IPS-20b (cell line): Measurements from ENCODE around the gene PRKCG.

Experiments used
- H3K27ac ChIP-seq: one replicate; pipeline ENCODE4 v1.5.1; 2013; ENCODE audit warnings: low read length
- H3K27me3 ChIP-seq: 2 replicates; pipeline ENCODE4 v1.6.1; 2013; ENCODE audit warnings: mild to moderate bottlenecking, low read length, inconsistent platforms; ENCODE audit not compliant: insufficient read depth
- H3K36me3 ChIP-seq: 2 replicates; pipeline ENCODE4 v1.6.1; 2013; ENCODE audit warnings: low read depth, mild to moderate bottlenecking, inconsistent platforms, low read length, moderate library complexity; ENCODE audit not compliant: insufficient read depth
- H3K4me1 ChIP-seq: 2 replicates; pipeline ENCODE4 v1.6.1; 2013; ENCODE audit warnings: mild to moderate bottlenecking, control low read depth, inconsistent platforms, low read length, moderate library complexity; ENCODE audit not compliant: insufficient read depth
- H3K4me3 ChIP-seq: 2 replicates; pipeline ENCODE4 v1.5.1; 2013; ENCODE audit warnings: mild to moderate bottlenecking, low read length, inconsistent platforms
- H3K9ac ChIP-seq: 2 replicates; pipeline ENCODE4 v1.6.1; 2013; ENCODE audit warnings: low read depth, mild to moderate bottlenecking, inconsistent platforms, low read length, moderate library complexity
- H3K9me3 ChIP-seq: 2 replicates; pipeline ENCODE4 v1.6.1; 2013; ENCODE audit warnings: mild to moderate bottlenecking, low read depth, low read length, inconsistent platforms; ENCODE audit not compliant: insufficient read depth

The PRKCG gene

GRCh38 chr19:53903055-53903680 lies 21.2 kb downstream of the PRKCG start:
- Histone ChIP-seq H3K36me3 (no peaks in the 10 kb centered on the region), H3K4me1 (no peaks in the 10 kb centered on the region)

GRCh38 chr19:53904909-53905308 lies 22.9 kb downstream of the PRKCG start:
- H3K4me3 ChIP-seq = no peak overlapping the region
- no peak overlapping the region for H3K27ac ChIP-seq
- no peak overlapping the region for H3K9ac ChIP-seq
- peaks cover 56% of the 10 kb centered on the region for H3K27me3 ChIP-seq
- H3K4me1 ChIP-seq = peaks cover 3% of the 10 kb centered on the region; the same call in 1 of the 2 replicates
- H3K9me3 ChIP-seq = no peaks in the 10 kb centered on the region
- no peaks in the 10 kb centered on the region for H3K36me3 ChIP-seq

More at GRCh38 chr19:53903055-53903680, 21.2 kb downstream of the PRKCG start:
- Histone ChIP-seq H3K27me3 (peaks cover 44% of the 10 kb centered on the region), H3K4me3 (no peak overlapping the region), H3K9ac (no peak overlapping the region), H3K9me3 (no peaks in the 10 kb centered on the region), H3K27ac (no peak overlapping the region)

- Histone ChIP-seq H3K9me3 (no peaks in the 10 kb centered on the region), H3K4me3 (peak overlapping the region; percentile 57; the same call in 1 of the 2 replicates), H3K36me3 (no peaks in the 10 kb centered on the region), H3K27ac (no peak overlapping the region), H3K9ac (no peak overlapping the region), H3K27me3 (peaks cover 64% of the 10 kb centered on the region), H3K4me1 (peaks cover 9% of the 10 kb centered on the region; the same call in 1 of the 2 replicates)
Observed at GRCh38 chr19:53905787-53906186, 23.8 kb downstream of the PRKCG start.

DNA sequence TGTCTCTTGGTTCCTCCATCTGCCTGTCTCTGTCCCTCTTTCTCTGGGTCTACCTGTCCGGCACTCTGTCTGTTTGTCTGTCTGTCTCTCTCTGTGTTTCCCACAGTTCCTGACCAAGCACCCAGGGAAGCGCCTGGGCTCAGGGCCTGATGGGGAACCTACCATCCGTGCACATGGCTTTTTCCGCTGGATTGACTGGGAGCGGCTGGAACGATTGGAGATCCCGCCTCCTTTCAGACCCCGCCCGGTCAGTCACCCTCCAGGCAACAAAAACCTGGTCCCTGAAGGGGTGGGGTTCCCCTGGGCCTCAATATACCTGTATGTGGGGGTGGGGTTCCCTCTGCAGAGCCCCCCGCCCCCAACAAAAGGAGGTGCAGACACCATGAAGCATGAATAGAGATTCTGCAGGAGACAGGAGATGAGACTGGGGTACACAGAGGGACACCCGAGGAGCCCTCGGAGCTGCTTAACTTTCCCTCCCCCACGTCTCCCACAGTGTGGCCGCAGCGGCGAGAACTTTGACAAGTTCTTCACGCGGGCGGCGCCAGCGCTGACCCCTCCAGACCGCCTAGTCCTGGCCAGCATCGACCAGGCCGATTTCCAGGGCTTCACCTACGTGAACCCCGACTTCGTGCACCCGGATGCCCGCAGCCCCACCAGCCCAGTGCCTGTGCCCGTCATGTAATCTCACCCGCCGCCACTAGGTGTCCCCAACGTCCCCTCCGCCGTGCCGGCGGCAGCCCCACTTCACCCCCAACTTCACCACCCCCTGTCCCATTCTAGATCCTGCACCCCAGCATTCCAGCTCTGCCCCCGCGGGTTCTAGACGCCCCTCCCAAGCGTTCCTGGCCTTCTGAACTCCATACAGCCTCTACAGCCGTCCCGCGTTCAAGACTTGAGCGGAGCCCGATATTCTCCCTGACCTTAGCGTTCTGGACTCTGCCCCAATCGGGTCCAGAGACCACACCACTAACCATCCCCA lies 24.5 kb downstream of the PRKCG start:
- peak overlapping the region; percentile 57; the same call in 1 of the 2 replicates for H3K4me3 ChIP-seq
- H3K27me3 ChIP-seq = peaks cover 71% of the 10 kb centered on the region
- H3K4me1 ChIP-seq = peaks cover 9% of the 10 kb centered on the region; the same call in 1 of the 2 replicates
- no peak overlapping the region for H3K27ac ChIP-seq
- no peak overlapping the region for H3K9ac ChIP-seq
- no peaks in the 10 kb centered on the region for H3K36me3 ChIP-seq
- H3K9me3 ChIP-seq = no peaks in the 10 kb centered on the region

- H3K4me1 ChIP-seq = peaks cover 9% of the 10 kb centered on the region; the same call in 1 of the 2 replicates
- H3K36me3 ChIP-seq = no peaks in the 10 kb centered on the region
- H3K9me3 ChIP-seq = no peaks in the 10 kb centered on the region
- no peak overlapping the region for H3K27ac ChIP-seq
- no peak overlapping the region; the same call in 1 of the 2 replicates for H3K9ac ChIP-seq
- H3K4me3 ChIP-seq = peak overlapping the region; percentile 73; the same call in 1 of the 2 replicates
- H3K27me3 ChIP-seq = peaks cover 78% of the 10 kb centered on the region
Observed at GRCh38 chr19:53907193-53907581, 25.2 kb downstream of the PRKCG start.

- Histone ChIP-seq H3K9ac (no peak overlapping the region; the same call in 1 of the 2 replicates), H3K4me1 (peaks cover 9% of the 10 kb centered on the region; the same call in 1 of the 2 replicates), H3K36me3 (no peaks in the 10 kb centered on the region), H3K27ac (no peak overlapping the region), H3K27me3 (peaks cover 79% of the 10 kb centered on the region), H3K9me3 (no peaks in the 10 kb centered on the region), H3K4me3 (peak overlapping the region; percentile 73)
Observed at GRCh38 chr19:53907690-53908089, 25.7 kb downstream of the PRKCG start.

- H3K36me3 ChIP-seq = no peaks in the 10 kb centered on the region
- H3K4me3 ChIP-seq = peak overlapping the region; percentile 73
- no peaks in the 10 kb centered on the region for H3K9me3 ChIP-seq
- H3K27me3 ChIP-seq = peaks cover 79% of the 10 kb centered on the region
- H3K9ac ChIP-seq = peak overlapping the region; percentile 67; the same call in 1 of the 2 replicates
- H3K4me1 ChIP-seq = peaks cover 9% of the 10 kb centered on the region; the same call in 1 of the 2 replicates
- peak overlapping the region; percentile 35 for H3K27ac ChIP-seq
Observed at GRCh38 chr19:53908106-53908934, 26.3 kb downstream of the PRKCG start.

- H3K4me3 ChIP-seq = peak within 1 kb of the TSS; percentile 87
- H3K27me3 ChIP-seq = peaks cover 79% of the 10 kb centered on the region
- peaks cover 9% of the 10 kb centered on the region; the same call in 1 of the 2 replicates for H3K4me1 ChIP-seq
- H3K36me3 ChIP-seq = no peaks in the 10 kb centered on the region
- H3K27ac ChIP-seq = peak within 1 kb of the TSS; percentile 35
- H3K9me3 ChIP-seq = no peaks in the 10 kb centered on the region
- peak within 1 kb of the TSS; percentile 68; the same call in 1 of the 2 replicates for H3K9ac ChIP-seq
Observed at GRCh38 chr19:53908935-53909415, 27.0 kb downstream of the PRKCG start, which contains the start of gene CACNG7. Gene CACNG7, plus strand, starts transcription at chr19:53909278. Its CDS starts 3,554 bp downstream, at chr19:53912832.

GRCh38 chr19:53909471-53910169 lies 27.6 kb downstream of the PRKCG start:
- Histone ChIP-seq H3K4me1 (peaks cover 9% of the 10 kb centered on the region; the same call in 1 of the 2 replicates), H3K27ac (no peak overlapping the region), H3K36me3 (no peaks in the 10 kb centered on the region; the same call in 1 of the 2 replicates), H3K9ac (peak overlapping the region; percentile 68; the same call in 1 of the 2 replicates), H3K9me3 (no peaks in the 10 kb centered on the region), H3K4me3 (peak overlapping the region; percentile 87), H3K27me3 (peaks cover 73% of the 10 kb centered on the region)

- Histone ChIP-seq H3K4me3 (peak overlapping the region; percentile 87), H3K36me3 (no peaks in the 10 kb centered on the region; the same call in 1 of the 2 replicates), H3K9ac (peak overlapping the region; percentile 68; the same call in 1 of the 2 replicates), H3K9me3 (no peaks in the 10 kb centered on the region), H3K4me1 (peaks cover 9% of the 10 kb centered on the region; the same call in 1 of the 2 replicates), H3K27me3 (peaks cover 68% of the 10 kb centered on the region), H3K27ac (no peak overlapping the region)
Observed at GRCh38 chr19:53910170-53910518, 28.1 kb downstream of the PRKCG start.
